ENCODE results near the gene CXCL3.

DNA sequence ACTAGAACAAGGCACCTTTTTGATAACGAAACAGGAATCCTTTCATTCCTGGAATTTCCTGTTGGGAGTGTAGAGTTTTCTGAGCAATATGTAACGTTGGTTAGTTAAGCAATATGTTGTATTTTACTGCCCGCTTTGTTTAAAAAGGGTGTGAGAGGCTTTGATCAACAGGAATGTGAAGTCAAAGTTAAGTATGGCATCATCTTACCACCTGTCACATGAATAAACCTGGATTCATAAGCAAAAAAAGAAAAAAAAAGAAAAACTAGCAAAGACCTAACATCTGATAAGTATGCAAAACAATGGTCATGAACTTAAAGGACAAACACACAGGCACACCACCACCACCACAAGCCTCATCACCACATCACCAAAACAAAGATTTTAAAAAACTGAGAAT, 33.0 kb downstream of the CXCL3 start:
- TF ChIP-seq, protein P1, sequence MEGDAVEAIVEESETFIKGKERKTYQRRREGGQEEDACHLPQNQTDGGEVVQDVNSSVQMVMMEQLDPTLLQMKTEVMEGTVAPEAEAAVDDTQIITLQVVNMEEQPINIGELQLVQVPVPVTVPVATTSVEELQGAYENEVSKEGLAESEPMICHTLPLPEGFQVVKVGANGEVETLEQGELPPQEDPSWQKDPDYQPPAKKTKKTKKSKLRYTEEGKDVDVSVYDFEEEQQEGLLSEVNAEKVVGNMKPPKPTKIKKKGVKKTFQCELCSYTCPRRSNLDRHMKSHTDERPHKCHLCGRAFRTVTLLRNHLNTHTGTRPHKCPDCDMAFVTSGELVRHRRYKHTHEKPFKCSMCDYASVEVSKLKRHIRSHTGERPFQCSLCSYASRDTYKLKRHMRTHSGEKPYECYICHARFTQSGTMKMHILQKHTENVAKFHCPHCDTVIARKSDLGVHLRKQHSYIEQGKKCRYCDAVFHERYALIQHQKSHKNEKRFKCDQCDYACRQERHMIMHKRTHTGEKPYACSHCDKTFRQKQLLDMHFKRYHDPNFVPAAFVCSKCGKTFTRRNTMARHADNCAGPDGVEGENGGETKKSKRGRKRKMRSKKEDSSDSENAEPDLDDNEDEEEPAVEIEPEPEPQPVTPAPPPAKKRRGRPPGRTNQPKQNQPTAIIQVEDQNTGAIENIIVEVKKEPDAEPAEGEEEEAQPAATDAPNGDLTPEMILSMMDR (IDR thresholded peaks at IDR 0.05; ENCODE audit: insufficient read depth, low read depth, low read length): no peak
- no peak for TF ChIP-seq EZH2 (IDR thresholded peaks at IDR 0.05; ENCODE audit: insufficient read depth, low read length)

Measured in astrocyte (in vitro differentiated cells and primary cell).